PC-9 (cell line): ENCODE measurements around the gene PIP5K1B.

Source experiments
- EZH2 ChIP-seq: fragments of 200-600 bp; sonication (generic); IDR thresholded peaks from 2 replicates; pipeline ENCODE4 v1.8.0; 2017; ENCODE audit warnings: antibody characterized with exemption, low read depth
- TF ChIP-seq, protein P1 (sequence below): fragments of 200-600 bp; sonication (generic); conservative IDR thresholded peaks from 2 replicates; pipeline ENCODE4 v1.6.1; 2017; ENCODE audit warnings: mixed run types, antibody characterized with exemption, mild to moderate bottlenecking, moderate library complexity

- TF ChIP-seq, protein P1, sequence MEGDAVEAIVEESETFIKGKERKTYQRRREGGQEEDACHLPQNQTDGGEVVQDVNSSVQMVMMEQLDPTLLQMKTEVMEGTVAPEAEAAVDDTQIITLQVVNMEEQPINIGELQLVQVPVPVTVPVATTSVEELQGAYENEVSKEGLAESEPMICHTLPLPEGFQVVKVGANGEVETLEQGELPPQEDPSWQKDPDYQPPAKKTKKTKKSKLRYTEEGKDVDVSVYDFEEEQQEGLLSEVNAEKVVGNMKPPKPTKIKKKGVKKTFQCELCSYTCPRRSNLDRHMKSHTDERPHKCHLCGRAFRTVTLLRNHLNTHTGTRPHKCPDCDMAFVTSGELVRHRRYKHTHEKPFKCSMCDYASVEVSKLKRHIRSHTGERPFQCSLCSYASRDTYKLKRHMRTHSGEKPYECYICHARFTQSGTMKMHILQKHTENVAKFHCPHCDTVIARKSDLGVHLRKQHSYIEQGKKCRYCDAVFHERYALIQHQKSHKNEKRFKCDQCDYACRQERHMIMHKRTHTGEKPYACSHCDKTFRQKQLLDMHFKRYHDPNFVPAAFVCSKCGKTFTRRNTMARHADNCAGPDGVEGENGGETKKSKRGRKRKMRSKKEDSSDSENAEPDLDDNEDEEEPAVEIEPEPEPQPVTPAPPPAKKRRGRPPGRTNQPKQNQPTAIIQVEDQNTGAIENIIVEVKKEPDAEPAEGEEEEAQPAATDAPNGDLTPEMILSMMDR, result no peak
- TF ChIP-seq EZH2, result no peak
Measured at GRCh38 chr9:68838245-68838644, 133.2 kb downstream of the PIP5K1B start.
